ENCODE measurements around the gene GUCA1C. TPM values are rescaled to one million over a fixed set of nuclear protein-coding genes. Genes with fewer than 3 reads are reported as not detected.

GUCA1C gene
- total RNA-seq, 1 experiment from 2014 or later: not detected

- TF ChIP-seq EZH2phosphoT487 (IDR thresholded peaks at IDR 0.05; ENCODE audit: borderline replicate concordance, low read length) (no peak), CTCF (conservative IDR thresholded peaks at IDR 0.05; ENCODE audit: low read depth, low read length) (no peak), EZH2 (IDR thresholded peaks at IDR 0.05; ENCODE audit: low read length, unreplicated experiment) (no peak)
- Histone ChIP-seq H3F3A (ENCODE audit: low read length, unreplicated experiment) (no peaks in the 10 kb centered on the region), H3K9me3 (ENCODE audit: low read length) (no peaks in the 10 kb centered on the region), H3K79me2 (ENCODE audit: low read length) (no peaks in the 10 kb centered on the region), H3K4me1 (ENCODE audit: insufficient read depth, low read length) (no peaks in the 10 kb centered on the region), H3K36me3 (ENCODE audit: low read depth, low read length) (no peaks in the 10 kb centered on the region), H3K4me3 (ENCODE audit: low read length) (no peak overlapping the region), H3K9ac (ENCODE audit: low read length) (no peak overlapping the region), H4K20me1 (ENCODE audit: low read length) (no peaks in the 10 kb centered on the region), H3K27me3 (ENCODE audit: low read length) (peaks cover 52% of the 10 kb centered on the region), H3K9me2 (replicated peaks; ENCODE audit: low read length) (no peaks in the 10 kb centered on the region), H3K27ac (ENCODE audit: low read length) (no peak overlapping the region), H3K4me2 (ENCODE audit: low read length) (no peak overlapping the region), H2AFZ (ENCODE audit: low read length) (no peak overlapping the region)
- CTCF ChIA-PET: no interaction called here
- POLR2A ChIA-PET (ENCODE audit: unreplicated experiment): no interaction called here
- BruUV-seq (replicated peaks): no TSS peak
- DNase-seq (no peak), ATAC-seq (no peak)
- intact Hi-C loops (cut with micrococcal nuclease): no loop called here
Measured at GRCh38 chr3:108909799-108910198, 43.9 kb downstream of the GUCA1C start.

DNA sequence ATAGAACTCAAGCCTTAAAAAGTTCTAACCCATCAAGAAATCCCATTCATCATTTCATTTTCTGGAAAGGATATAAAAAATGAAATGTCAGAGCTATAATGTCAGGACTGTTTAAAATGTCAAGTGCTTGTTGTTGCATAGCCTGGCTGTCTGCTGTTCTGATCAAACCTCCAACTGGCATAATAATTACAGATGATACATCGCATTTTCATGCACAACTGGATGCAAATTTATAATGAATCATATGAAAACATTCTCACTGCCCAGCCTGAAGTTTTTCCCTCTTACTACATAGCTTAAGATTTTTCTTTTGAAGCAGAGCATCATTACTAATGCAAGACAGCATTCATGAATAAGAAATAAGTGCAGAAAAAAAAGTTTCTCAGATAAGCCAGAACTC, 46.5 kb downstream of the GUCA1C start:
- ATAC-seq: no peak
- peaks cover 55% of the 10 kb centered on the region for H3K27me3 ChIP-seq (ENCODE audit: low read length)
- no peaks in the 10 kb centered on the region for H3K79me2 ChIP-seq (ENCODE audit: low read length)
- H3K4me3 ChIP-seq (ENCODE audit: low read length): no peak overlapping the region
- H3K9me2 ChIP-seq (replicated peaks; ENCODE audit: low read length): no peaks in the 10 kb centered on the region
- H3K27ac ChIP-seq (ENCODE audit: low read length): no peak overlapping the region
- no peaks in the 10 kb centered on the region for H3F3A ChIP-seq (ENCODE audit: low read length, unreplicated experiment)
- H3K4me2 ChIP-seq (ENCODE audit: low read length): no peak overlapping the region
- TF ChIP-seq EZH2 (IDR thresholded peaks at IDR 0.05; ENCODE audit: low read length, unreplicated experiment): no peak
- no peak for TF ChIP-seq EZH2phosphoT487 (IDR thresholded peaks at IDR 0.05; ENCODE audit: borderline replicate concordance, low read length)
- no peak for TF ChIP-seq CTCF (conservative IDR thresholded peaks at IDR 0.05; ENCODE audit: low read depth, low read length)
- no peaks in the 10 kb centered on the region for H3K4me1 ChIP-seq (ENCODE audit: insufficient read depth, low read length)
- POLR2A ChIA-PET (ENCODE audit: unreplicated experiment): no interaction called here
- no peaks in the 10 kb centered on the region for H3K36me3 ChIP-seq (ENCODE audit: low read depth, low read length)
- BruUV-seq (replicated peaks): no TSS peak
- no peak for DNase-seq
- CTCF ChIA-PET: no interaction called here
- no peak overlapping the region for H3K9ac ChIP-seq (ENCODE audit: low read length)
- H3K9me3 ChIP-seq (ENCODE audit: low read length): no peaks in the 10 kb centered on the region
- no peaks in the 10 kb centered on the region for H4K20me1 ChIP-seq (ENCODE audit: low read length)
- intact Hi-C loops (cut with micrococcal nuclease): no loop called here
- H2AFZ ChIP-seq (ENCODE audit: low read length): no peak overlapping the region

DNA sequence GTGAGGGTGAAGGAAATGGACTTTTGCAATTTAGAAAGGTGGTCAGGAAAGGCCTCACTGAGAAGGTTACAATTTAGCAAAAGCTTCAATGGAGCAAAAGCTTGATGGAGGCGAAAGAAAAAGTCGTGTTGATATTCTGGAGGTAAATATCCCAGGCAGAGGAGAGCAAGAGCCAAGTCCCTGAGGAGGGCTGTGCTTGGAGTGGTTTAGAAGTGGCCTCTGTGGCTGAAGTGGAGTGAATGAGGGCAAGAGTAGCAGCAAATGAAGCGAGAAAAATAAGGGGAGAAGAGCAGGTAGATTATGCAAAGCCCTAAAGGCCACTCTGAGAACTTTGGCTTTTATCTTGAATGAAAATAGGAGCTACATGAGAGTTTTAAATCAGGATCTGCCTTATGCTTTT, 54.1 kb downstream of the GUCA1C start:
- Histone ChIP-seq H3K4me2 (ENCODE audit: low read length) (no peak overlapping the region), H3K79me2 (ENCODE audit: low read length) (no peaks in the 10 kb centered on the region), H2AFZ (ENCODE audit: low read length) (no peak overlapping the region), H3K4me3 (ENCODE audit: low read length) (no peak overlapping the region), H3F3A (ENCODE audit: low read length, unreplicated experiment) (no peaks in the 10 kb centered on the region), H3K27ac (ENCODE audit: low read length) (no peak overlapping the region), H3K9me2 (replicated peaks; ENCODE audit: low read length) (no peaks in the 10 kb centered on the region), H3K9me3 (ENCODE audit: low read length) (no peaks in the 10 kb centered on the region), H3K9ac (ENCODE audit: low read length) (no peak overlapping the region), H4K20me1 (ENCODE audit: low read length) (no peaks in the 10 kb centered on the region), H3K4me1 (ENCODE audit: insufficient read depth, low read length) (no peaks in the 10 kb centered on the region), H3K36me3 (ENCODE audit: low read depth, low read length) (no peaks in the 10 kb centered on the region), H3K27me3 (ENCODE audit: low read length) (peaks cover 47% of the 10 kb centered on the region)
- no peak for TF ChIP-seq CTCF (conservative IDR thresholded peaks at IDR 0.05; ENCODE audit: low read depth, low read length)
- no peak for TF ChIP-seq EZH2phosphoT487 (IDR thresholded peaks at IDR 0.05; ENCODE audit: borderline replicate concordance, low read length)
- TF ChIP-seq EZH2 (IDR thresholded peaks at IDR 0.05; ENCODE audit: low read length, unreplicated experiment): no peak
- BruUV-seq (replicated peaks): no TSS peak
- ATAC-seq (no peak), DNase-seq (no peak)
- CTCF ChIA-PET: no interaction called here
- intact Hi-C loops (cut with micrococcal nuclease): no loop called here
- POLR2A ChIA-PET (ENCODE audit: unreplicated experiment): no interaction called here

Measured in PC-3 (cell line).